Fibroblast of lung (primary cell): ENCODE measurements around the gene UBE2L3.

Source experiments
- CTCF ChIP-seq, 2 donors: IDR thresholded peaks in 1 of 2; conservative IDR thresholded peaks in 1 of 2; 1 replicate in 1 of 2; 2 replicates in 1 of 2; pipeline ENCODE4 v1.5.1; 2011 to 2012; ENCODE audit warnings: low read length in 2 of 2, control low read depth in 1 of 2, inconsistent platforms in 1 of 2, low read depth in 1 of 2, mild to moderate bottlenecking in 1 of 2
- EZH2 ChIP-seq: IDR thresholded peaks from 2 replicates; pipeline ENCODE4 v1.5.1; 2012; ENCODE audit warnings: low read length, control low read depth, mild to moderate bottlenecking; ENCODE audit errors: missing control alignments

- TF ChIP-seq CTCF (conservative IDR thresholded peaks at IDR 0.05 in 1 of 2, IDR thresholded peaks at IDR 0.05 in 1 of 2; ENCODE audit: low read depth in 1 of 2, low read length in 2 of 2) (no peak), EZH2 (no peak)
Observed at GRCh38 chr22:21626735-21627469, 59.4 kb downstream of the UBE2L3 start.
